Omental fat pad (tissue), 4 donors: ENCODE data around the gene USP48. TPM values are rescaled to one million over a fixed set of nuclear protein-coding genes. Genes with fewer than 3 reads are reported as not detected.

Experiments
- ATAC-seq: fragments of 150-250 bp; one replicate; pipeline ENCODE4 v1.9.1; 2016; ENCODE audit warnings: mild to moderate bottlenecking, moderate library complexity; ENCODE audit not compliant: low FRiP score
- DNase-seq: peaks from one replicate; pipeline ENCODE4 v3.0.0-alpha.2; 2019; ENCODE audit warnings: low spot score
- total RNA-seq, 4 donors: library from RNA; depleted of rRNA; stranded (reverse); fragments of >200 nt; gene quantifications; one replicate each; pipeline ENCODE4 v1.1.0, GENCODE V29; 2016
- TF ChIP-seq, protein P1 (sequence below), 3 donors: fragments of 450-650 bp; IDR thresholded peaks; one replicate each; pipeline ENCODE4 v1.5.1; 2016 to 2017; ENCODE audit warnings: antibody characterized with exemption in 3 of 3, mild to moderate bottlenecking in 3 of 3, moderate library complexity in 2 of 3

Gene USP48
- total RNA-seq, 4 donors from 2014 or later, result 30.5 to 49.8 (median 39.5) TPM

DNA sequence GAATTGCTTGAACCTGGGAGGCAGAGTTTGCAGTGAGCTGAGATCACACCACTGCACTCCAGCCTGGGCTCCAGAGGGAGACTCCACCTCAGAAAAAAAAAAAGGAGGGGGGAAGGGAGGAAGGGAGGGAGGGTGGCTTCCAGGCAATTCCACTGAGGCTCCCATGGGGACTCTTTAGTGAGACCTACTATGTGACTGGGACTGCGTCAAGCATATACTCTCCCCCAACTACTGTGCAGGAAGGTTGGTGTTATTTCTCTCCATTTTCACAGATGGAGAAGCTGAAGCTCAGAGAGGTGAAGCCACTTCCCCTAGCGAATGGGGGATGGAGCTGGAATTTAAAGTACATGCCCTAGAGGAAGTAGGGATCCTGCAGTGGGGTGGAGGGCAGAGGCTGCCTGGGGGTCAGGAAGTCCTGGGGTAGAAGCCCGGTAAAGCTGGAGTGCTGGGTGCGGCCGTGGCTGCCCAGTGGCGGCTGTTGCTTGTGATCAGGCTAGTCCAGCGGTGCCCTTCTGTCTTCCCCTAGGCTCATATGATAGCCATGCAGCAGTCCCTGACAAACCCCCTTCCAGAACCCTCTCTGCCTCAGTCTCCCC is 154.1 kb downstream of the USP48 start:
- ATAC-seq (no peak), DNase-seq (no peak)
- TF ChIP-seq, protein P1, sequence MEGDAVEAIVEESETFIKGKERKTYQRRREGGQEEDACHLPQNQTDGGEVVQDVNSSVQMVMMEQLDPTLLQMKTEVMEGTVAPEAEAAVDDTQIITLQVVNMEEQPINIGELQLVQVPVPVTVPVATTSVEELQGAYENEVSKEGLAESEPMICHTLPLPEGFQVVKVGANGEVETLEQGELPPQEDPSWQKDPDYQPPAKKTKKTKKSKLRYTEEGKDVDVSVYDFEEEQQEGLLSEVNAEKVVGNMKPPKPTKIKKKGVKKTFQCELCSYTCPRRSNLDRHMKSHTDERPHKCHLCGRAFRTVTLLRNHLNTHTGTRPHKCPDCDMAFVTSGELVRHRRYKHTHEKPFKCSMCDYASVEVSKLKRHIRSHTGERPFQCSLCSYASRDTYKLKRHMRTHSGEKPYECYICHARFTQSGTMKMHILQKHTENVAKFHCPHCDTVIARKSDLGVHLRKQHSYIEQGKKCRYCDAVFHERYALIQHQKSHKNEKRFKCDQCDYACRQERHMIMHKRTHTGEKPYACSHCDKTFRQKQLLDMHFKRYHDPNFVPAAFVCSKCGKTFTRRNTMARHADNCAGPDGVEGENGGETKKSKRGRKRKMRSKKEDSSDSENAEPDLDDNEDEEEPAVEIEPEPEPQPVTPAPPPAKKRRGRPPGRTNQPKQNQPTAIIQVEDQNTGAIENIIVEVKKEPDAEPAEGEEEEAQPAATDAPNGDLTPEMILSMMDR (IDR thresholded peaks at IDR 0.05), result no peak

Other genes with a start within 250 kb of the USP48 start
- under 1 TPM in 3 of 4 donors, not detected in 1; 0.36 to 0.74 (median 0.38) TPM for gene RAP1GAP, start 113.8 kb downstream of the USP48 start, total RNA-seq
- not detected for gene LDLRAD2, start 29.1 kb upstream of the USP48 start, total RNA-seq
- gene HSPG2, start 154.2 kb upstream of the USP48 start, total RNA-seq, result 100 to 1,000 TPM in 3 of 4 donors, 10 to 100 TPM in 1; 66.0 to 496 (median 198) TPM
- gene CELA3B, start 193.9 kb upstream of the USP48 start, total RNA-seq, result 1 to 10 TPM in 1 of 4 donors, not detected in 3; 2.0 TPM
- gene CELA3A, start 218.5 kb upstream of the USP48 start, total RNA-seq, result 1 to 10 TPM in 1 of 4 donors, under 1 TPM in 1, not detected in 2; 0.74 to 2.4 TPM